Glutamatergic neuron (in vitro differentiated cells): ENCODE results near the gene NHERF2. TPM values are rescaled to one million over a fixed set of nuclear protein-coding genes. Genes with fewer than 3 reads are reported as not detected.
A peak's percentile ranks its signal among the peaks of the same experiment; 100 is the strongest.

Source experiments
- DNase-seq: peaks from one replicate; pipeline ENCODE4 v3.0.0; 2022
- H3K27ac Mint-ChIP-seq: one replicate; pipeline ENCODE4 v1.8.0; 2020; ENCODE audit warnings: mild to moderate bottlenecking, mixed read lengths, inconsistent platforms; ENCODE audit not compliant: unreplicated experiment
- H3K27me3 Mint-ChIP-seq: one replicate; pipeline ENCODE4 v1.8.0; 2020; ENCODE audit warnings: mild to moderate bottlenecking, moderate library complexity, mixed read lengths, inconsistent platforms; ENCODE audit not compliant: unreplicated experiment
- H3K36me3 Mint-ChIP-seq: one replicate; pipeline ENCODE4 v1.8.0; 2020; ENCODE audit warnings: mild to moderate bottlenecking, mixed read lengths, inconsistent platforms; ENCODE audit not compliant: unreplicated experiment
- H3K4me1 Mint-ChIP-seq: one replicate; pipeline ENCODE4 v1.8.0; 2020; ENCODE audit warnings: mild to moderate bottlenecking, low read depth, mixed read lengths, inconsistent platforms; ENCODE audit not compliant: unreplicated experiment
- H3K4me3 Mint-ChIP-seq: one replicate; pipeline ENCODE4 v1.8.0; 2020; ENCODE audit warnings: mild to moderate bottlenecking, mixed read lengths, inconsistent platforms; ENCODE audit not compliant: unreplicated experiment
- H3K9me3 Mint-ChIP-seq: one replicate; pipeline ENCODE4 v1.8.0; 2020; ENCODE audit warnings: mild to moderate bottlenecking, moderate library complexity, mixed read lengths, inconsistent platforms; ENCODE audit not compliant: unreplicated experiment
- total RNA-seq: library from RNA; stranded (reverse); fragmentation: NEBNext Ultra II Directional; extraction: Animal tissue kit (Norgen Biotek cat#: 25700); gene quantifications from one replicate; pipeline ENCODE4 v1.2.1, GENCODE V29; 2021; ENCODE audit not compliant: unreplicated experiment
- TF ChIP-seq, protein P1 (sequence below): fragments of 200-600 bp; sonication (generic); IDR thresholded peaks from one replicate; pipeline ENCODE4 v1.5.0; 2021; ENCODE audit not compliant: partially characterized antibody, unreplicated experiment

NHERF2 gene
- total RNA-seq, 1 donor from 2014 or later: 22.3 TPM

DNA sequence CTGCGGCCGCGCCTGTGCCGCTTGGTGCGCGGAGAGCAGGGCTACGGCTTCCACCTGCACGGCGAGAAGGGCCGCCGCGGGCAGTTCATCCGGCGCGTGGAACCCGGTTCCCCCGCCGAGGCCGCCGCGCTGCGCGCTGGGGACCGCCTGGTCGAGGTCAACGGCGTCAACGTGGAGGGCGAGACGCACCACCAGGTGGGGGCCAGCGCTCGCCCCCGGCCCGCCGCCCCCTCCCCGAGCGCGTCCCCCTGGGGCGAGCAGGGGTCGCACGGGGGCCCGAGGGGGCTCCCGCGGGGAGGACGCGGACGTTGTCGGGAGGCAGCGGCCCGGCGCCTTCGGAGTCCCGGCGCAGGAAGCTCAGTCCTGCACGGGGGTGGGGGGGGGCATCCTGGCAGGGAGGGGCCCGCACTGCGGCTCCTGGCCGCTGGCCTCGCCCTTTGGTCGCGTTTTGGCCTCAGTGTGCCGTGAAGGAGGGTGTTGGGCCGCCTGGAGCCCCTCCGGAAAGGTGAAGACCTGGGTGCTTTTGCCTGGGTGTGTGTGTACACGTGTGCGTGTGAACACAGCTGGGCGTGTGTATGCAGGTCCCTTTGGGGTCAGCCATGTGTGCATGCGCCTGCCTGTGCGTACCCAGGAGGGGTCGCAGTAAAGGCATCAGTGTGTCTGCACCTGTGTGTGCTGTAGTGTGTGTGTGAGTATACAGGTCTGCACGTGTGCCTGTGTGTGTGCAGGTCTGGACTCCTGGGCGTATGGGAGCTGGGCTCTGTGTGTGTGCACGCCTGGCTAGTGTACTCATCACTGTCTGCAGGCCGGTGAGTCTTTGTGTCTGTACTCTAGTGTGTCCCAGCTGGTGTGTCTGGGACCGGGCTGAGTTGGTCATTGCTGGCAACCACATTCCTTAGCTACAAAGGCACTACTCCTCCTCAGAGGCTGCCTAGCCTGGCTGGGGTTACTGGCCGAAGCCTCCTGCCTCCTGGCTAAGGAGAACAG is 615 bp downstream of the NHERF2 start:
- Mint-ChIP-seq H3K9me3 (peaks cover 9% of the 10 kb centered on the region), H3K27ac (peak overlapping the region; percentile 52), H3K4me1 (peaks cover 6% of the 10 kb centered on the region), H3K27me3 (peaks cover 12% of the 10 kb centered on the region), H3K36me3 (no peaks in the 10 kb centered on the region), H3K4me3 (peak overlapping the region; percentile 86)
- TF ChIP-seq, protein P1, sequence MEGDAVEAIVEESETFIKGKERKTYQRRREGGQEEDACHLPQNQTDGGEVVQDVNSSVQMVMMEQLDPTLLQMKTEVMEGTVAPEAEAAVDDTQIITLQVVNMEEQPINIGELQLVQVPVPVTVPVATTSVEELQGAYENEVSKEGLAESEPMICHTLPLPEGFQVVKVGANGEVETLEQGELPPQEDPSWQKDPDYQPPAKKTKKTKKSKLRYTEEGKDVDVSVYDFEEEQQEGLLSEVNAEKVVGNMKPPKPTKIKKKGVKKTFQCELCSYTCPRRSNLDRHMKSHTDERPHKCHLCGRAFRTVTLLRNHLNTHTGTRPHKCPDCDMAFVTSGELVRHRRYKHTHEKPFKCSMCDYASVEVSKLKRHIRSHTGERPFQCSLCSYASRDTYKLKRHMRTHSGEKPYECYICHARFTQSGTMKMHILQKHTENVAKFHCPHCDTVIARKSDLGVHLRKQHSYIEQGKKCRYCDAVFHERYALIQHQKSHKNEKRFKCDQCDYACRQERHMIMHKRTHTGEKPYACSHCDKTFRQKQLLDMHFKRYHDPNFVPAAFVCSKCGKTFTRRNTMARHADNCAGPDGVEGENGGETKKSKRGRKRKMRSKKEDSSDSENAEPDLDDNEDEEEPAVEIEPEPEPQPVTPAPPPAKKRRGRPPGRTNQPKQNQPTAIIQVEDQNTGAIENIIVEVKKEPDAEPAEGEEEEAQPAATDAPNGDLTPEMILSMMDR: no peak
- DNase-seq: peak; percentile 48

DNA sequence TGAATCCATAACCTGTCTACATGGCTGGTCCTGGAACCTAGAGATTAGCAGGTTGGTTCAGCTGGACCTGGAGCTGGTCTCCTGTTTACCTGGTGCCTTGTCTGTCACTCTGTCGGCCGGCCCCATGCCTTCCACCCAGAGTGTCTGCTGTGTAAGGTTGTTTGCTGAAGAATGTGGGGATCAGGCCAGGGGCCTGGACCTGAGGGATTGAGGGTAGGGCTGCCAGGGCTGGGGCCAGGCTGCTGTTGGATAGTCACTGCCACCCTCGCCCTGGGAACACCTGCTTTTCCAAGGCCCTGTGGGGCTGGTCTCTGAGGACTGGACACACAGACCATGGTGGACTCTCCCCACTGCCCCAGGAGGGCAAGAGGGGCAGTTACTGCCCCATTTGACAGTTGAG is 1.4 kb downstream of the NHERF2 start:
- peaks cover 12% of the 10 kb centered on the region for H3K27me3 Mint-ChIP-seq

DNA sequence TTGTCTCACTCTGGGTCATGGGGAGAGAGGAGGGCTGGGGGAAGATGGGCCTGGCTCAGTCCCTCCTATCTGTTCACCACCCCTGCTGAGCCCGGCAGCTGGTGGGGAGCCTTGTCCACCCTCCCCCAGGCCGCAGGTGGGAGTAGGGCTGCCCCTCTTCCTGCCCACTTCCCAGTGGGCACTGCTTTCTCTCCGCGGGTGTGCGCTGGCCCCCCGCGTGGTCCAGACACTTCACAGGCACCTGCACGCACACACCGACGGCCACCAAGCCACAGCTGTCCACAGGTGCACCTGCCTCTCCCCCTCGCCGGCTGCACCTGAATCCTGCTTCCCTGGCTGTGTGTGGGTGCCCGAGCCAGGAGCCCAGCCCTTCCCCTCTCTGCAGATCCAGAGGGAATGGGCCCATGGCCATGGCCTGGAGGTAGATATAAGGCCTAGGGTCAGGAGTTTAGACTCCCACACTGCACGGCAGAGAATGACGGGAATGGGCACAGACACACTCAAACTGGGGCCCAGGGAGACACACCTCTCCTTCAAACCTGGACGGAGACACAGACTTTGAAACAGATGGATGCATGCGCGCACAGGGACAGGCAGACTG is 2.0 kb downstream of the NHERF2 start:
- Mint-ChIP-seq H3K27ac (no peak overlapping the region), H3K27me3 (peaks cover 12% of the 10 kb centered on the region), H3K9me3 (peaks cover 6% of the 10 kb centered on the region), H3K36me3 (no peaks in the 10 kb centered on the region), H3K4me3 (no peak overlapping the region), H3K4me1 (peaks cover 4% of the 10 kb centered on the region)
- DNase-seq: no peak
- TF ChIP-seq, protein P1: no peak

More for the DNA sequence above, 1.4 kb downstream of the NHERF2 start:
- peaks cover 7% of the 10 kb centered on the region for H3K9me3 Mint-ChIP-seq
- H3K4me1 Mint-ChIP-seq: peaks cover 4% of the 10 kb centered on the region
- peak overlapping the region; percentile 86 for H3K4me3 Mint-ChIP-seq
- H3K36me3 Mint-ChIP-seq: no peaks in the 10 kb centered on the region
- no peak for DNase-seq
- no peak overlapping the region for H3K27ac Mint-ChIP-seq
- TF ChIP-seq, protein P1: no peak

DNA sequence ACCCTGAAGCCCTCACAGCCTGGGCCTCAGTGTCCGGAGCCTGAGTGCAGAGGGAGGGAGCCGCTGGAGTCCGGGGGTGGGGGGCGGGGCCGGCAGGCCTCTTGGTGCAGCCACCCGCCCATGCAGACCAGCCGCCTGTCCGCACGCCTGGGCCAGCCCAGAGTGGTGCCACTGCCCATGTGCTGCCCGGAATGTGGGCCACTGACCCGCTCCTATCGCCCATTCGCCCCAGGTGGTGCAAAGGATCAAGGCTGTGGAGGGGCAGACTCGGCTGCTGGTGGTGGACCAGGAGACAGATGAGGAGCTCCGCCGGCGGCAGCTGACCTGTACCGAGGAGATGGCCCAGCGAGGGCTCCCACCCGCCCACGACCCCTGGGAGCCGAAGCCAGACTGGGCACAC is 2.6 kb downstream of the NHERF2 start:
- DNase-seq: no peak
- Mint-ChIP-seq H3K4me3 (no peak overlapping the region), H3K27me3 (peaks cover 10% of the 10 kb centered on the region), H3K9me3 (peaks cover 5% of the 10 kb centered on the region), H3K4me1 (peaks cover 4% of the 10 kb centered on the region), H3K27ac (no peak overlapping the region), H3K36me3 (no peaks in the 10 kb centered on the region)
- TF ChIP-seq, protein P1: no peak
